Activated CD4-positive, alpha-beta T cell treated with anti-CD3 and anti-CD28 coated beads, Interleukin-2, amount 50 U/mL, for 48 hours (primary cell): ENCODE measurements around the gene ERMN.
A peak's percentile ranks its signal among the peaks of the same experiment; 100 is the strongest.
"Not testable (repeated sequence)": the region's sequence is repeated elsewhere in the genome, so short reads cannot be mapped to it uniquely, and the experiment has no call there.

Source experiments
- DNase-seq, 2 experiments: peaks; one replicate each; pipeline ENCODE4 v3.0.0-alpha.2; 2020

ERMN gene, protein sequence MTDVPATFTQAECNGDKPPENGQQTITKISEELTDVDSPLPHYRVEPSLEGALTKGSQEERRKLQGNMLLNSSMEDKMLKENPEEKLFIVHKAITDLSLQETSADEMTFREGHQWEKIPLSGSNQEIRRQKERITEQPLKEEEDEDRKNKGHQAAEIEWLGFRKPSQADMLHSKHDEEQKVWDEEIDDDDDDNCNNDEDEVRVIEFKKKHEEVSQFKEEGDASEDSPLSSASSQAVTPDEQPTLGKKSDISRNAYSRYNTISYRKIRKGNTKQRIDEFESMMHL

DNA sequence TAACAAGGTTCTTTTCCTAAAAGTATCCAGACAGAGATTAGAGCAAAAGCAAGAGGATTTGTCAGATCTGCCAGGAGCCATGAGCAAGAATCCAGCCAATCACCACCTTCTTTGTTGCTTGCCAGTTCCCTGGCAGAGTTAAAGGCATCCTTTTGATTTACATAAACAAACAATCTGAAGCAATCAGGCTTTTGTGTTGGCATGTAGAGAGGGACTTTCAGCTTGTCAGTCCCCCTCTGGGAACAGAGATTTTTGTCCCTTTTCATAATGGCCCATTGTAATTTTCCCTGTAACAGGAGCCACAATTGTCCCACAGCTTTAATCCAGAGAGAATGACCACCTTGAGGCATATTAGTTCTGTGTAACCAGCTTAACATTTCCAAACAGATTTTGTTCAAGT, at the start of gene ERMN:
ERMN (minus strand) TSS at position 39 of the 400 bp plus-strand sequence. CDS start 182 bp downstream, outside the sequence.
- DNase-seq = no peak

DNA sequence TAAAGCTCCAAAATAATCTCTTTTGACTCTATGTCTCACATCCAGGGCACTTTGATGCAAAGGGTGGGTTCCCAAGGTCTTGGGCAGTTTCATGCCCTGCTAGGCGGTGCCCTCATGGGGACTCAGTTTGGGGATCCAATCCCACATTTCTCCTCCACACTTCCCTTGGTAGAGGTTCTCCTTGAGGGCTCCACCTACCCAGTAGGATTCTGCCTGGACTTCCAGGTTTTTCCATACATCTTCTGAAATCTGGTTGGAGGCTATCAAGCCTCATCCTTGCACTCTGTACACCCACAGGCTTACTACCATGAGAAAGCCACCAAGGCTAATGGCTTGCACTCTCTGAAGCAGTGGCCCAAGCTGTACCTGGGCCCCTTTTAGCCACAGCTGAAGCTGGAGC, 49.8 kb upstream of the ERMN start:
- DNase-seq = no peak

DNA sequence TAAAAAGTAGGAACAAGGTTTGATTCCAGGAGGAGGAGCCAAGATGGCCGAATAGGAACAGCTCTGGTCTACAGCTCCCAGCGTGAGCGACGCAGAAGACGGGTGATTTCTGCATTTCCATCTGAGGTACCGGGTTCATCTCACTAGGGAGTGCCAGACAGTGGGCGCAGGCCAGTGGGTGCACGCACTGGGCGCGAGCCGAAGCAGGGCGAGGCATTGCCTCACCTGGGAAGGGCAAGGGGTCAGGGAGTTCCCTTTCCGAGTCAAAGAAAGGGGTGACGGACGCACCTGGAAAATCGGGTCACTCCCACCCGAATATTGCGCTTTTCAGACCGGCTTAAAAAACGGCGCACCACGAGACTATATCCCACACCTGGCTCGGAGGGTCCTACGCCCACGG, 42.9 kb upstream of the ERMN start:
- not testable (repeated sequence) for DNase-seq

DNA sequence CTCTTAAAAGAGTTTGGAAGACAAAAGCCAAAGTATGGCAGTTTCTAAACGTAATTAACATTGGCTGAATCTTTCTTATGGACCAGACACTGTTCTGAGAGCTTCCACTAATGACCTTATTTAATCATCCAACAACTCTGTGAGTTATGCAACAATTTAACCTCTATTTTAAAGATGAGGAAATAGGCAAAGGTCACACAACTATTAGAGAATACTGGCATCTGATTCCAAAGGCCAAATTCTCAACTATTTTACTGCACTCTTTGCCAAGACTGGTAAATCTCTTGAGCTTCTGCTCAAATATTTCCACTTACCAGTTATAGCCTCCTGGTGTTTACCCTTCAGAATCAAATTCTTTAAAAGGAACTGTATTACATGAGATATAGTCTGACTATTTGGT, 42.1 kb upstream of the ERMN start:
- DNase-seq = no peak

DNA sequence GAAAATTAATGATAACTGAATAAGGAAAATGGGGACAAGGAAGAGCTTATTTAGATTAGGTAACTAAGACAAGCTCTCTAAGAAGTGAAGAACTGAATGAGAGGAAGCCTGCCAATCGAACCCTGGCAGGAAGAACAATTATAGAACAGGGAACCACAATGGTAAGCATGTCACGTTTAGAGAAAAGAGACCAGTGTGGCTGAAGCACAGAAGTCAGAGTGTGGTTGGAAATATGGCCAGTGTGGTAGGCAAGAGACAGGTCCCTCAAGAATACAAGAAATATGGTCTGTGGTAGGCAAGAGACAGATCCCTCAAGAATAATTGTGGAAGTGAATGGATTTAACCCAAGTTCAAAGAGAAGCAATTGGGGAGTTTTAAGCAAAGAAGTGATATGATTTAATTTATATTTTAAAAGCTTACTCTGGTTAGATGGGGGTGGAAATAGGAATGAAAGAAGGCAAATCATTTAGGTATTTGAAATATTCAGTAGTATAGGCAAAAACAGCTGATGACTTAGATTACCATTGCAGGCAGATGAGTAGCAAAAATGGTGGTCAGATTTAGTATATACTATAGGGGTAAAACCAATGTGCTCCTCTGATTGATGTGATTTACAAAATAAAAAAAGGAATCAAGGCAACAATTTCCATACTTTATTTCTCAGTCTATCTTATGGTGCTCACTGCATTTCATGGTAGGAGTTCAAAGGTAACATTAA, 38.8 kb upstream of the ERMN start:
- DNase-seq = peak in 1 of 2 experiments; percentile 10

DNA sequence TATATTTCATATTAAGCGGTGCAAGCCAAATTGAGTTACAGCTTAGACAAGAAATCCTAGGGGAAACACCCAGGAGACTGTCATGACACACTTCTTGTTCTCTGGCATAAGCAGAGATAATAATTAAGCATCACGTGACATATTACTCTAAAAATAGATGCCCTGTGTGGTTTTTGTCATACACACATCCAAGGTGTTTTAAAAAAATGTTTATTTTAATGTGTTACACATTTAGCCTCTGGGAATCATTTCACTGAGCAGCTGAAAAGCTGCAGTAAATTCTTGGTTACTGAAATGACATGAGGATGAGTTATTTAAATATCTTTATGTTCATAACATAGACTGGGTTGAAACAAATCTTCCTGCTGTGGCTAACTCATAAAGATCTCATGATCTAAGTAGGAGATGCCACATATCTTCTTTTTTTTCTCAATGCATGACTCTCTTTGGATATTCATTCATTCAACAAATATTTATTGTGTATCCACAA, 38.0 kb upstream of the ERMN start:
- DNase-seq = no peak

DNA sequence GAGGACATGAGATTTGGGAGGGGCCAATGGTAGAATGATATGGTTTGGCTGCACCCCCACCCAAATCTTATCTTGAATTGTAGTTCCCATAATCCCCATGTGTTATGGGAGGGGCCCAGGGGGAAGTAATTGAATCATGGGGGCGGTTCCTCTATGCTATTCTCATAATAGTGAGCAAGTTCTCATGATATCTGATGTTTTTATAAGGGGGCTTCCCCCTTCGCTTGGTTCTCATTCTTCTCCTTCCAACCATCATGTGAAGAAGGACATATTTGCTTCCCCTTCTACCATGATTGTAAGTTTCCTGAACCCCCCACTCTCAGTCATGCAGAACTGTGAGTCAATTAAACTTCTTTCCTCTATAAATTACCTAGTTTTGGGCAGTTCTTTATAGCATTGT, 37.0 kb upstream of the ERMN start:
- DNase-seq = no peak

DNA sequence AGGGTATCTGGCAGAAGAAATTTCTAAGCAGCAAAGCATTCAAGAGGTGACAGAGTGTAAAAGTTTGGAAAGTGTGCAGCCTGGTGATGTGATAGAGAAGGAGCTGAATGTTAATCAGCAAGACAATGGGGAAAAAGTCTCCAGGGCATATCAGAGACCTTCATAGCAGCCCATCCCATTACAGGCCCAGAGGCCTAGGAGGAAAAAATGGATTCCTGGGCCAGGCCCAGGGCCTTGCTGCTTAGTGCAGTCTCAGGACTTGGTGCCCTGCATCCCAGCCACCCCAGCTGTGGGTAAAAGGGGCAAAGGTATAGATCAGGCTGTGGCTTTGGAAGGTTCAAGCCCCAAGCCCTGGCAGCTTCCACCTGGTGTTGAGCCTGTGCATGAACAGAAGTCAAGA, 35.9 kb upstream of the ERMN start:
- DNase-seq = no peak

DNA sequence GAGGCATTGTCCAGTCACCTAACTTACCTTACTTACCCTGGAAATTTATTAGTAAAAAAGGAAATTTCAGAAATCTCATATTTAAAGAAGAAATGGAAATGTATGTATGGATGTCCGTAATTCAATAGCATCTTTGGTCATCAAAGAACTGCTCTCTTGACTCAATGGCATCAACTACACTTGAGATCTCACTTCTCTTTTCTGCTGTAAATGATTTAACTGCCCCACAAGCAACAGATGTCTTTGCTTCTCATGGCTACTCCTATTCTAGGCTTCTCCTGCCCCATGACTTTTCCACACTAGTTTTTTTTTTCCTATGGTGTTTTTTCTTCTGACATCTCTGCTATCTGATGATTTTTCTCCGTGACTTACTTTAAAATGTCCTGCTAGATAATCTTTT, 34.0 kb upstream of the ERMN start:
- no peak for DNase-seq

DNA sequence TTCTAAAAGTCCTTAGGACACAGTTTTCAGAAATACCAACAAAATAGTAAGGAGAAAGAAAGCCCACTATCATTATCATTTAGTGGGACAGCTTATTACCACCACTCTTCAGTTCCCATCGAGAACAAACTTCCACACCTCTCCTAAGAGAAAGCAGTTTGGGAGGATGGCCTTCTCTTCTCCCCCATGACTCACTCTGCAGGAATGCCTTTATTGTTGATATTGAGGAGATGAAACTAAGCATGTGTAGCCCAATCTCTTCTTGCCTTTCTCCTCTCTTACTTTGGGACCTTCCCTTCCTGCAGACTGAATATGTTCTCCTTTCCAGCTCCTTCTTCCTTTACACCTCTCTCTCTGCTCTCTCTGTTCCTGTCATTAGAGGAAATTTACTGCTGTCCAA, 30.0 kb upstream of the ERMN start:
- no peak for DNase-seq

DNA sequence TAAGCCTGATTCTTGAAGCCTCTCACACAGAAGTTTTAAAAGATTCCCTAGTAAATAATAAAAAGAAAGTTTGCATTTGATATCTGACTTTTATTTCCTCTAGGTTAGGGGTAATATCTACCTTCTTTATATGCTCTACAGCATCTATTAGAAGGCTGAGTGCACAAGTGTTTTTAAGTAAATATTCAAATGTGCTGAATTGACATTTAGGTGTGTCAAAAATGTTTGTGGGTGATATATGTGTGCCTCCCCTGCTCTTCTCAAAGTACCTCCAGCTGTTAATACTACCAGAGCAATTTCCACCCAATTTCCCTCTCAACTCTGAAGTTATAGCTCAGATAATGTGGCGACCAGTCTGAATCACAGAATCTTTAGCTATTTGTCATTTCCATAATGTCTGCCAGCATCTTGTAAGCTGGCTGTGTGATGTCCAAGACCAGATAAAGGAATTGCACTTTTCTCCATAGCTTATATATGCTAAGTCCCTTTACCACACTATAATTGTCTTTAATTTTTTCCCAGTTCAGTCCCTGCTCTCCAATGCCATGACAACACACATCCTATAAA, 24.4 kb upstream of the ERMN start:
- DNase-seq = no peak

DNA sequence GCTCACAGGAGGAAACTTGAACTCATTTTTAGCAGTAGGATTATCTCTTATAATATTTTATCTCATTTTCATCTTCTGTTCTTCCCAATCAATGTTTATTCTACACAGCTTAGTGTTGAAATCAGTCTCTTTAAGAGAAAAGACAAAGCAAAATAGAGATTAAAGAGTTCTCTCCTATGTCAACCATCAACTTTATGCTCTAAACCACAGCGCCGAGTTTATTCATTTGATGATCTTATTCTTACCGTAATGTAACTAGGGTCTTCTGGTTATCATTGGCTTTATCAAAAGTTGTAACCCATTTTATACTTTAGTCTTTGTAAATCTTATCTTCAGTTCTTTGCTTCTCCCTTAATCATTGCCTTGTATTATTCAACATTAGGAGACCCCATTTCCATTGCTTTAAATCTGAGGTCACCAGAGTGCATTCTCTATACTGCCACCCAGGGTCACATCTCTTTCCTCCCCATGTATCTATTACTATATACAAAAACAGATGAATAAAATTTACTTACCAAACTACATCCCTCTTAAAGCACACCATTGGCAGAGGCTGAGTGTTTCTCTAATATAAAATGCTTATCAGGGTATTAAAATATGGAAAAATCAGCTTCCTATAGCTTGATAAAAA, 22.8 kb upstream of the ERMN start:
- DNase-seq = no peak

DNA sequence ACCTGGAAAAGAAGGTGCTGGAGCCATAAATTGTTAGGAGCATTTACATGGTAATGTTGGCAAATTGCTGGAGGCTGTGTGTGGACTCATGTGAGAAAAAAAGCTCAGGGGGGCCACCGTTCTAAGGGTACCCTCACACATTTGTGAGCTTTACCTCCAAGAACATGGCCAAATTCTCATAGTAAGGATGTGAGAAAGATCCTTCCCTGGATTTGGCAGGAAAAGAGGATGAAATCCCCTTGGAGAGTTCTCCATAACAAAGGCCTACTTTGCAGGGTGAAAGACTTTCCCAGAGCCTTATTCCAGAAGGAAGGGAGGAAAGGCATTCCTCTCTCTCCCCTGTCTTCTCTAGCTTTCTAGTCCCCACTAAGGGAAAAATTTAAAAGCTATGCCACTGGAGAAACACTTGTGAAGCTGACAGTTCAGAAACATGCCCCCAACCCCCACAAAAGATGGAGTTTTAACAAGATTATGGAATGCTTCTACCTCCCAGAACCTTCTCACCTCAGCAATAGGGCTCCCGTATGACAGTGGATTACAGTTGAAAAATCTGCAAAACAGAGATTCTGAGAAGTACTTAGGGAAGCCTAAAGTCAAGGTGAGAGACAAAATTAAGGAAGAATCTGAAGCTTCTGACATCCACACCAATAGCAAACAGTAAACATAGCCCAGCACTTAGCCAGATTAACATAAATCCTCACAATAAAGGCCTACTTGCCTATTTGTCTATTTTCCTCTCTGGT, 20.2 kb upstream of the ERMN start:
- no peak for DNase-seq

DNA sequence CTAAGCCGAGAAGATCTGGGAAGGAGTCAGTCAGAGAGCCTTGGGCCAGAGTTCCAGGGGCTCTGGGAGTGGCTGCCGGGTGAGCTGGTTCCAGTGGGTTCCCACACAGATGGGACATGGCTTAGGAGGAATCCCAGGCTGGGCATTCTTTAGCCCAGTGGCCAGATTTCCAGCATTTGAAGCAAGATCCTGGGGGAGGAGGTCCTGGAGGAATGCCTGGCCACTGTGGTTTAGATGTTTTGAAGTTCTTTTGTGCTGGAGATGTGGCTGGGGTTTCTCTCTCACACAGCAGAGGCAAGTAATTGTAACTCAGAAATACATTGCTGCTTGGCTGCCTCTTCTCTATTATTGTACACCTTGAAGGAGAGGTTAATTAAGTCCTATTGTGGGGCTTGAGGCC, 15.8 kb upstream of the ERMN start:
- DNase-seq = not testable (repeated sequence)

DNA sequence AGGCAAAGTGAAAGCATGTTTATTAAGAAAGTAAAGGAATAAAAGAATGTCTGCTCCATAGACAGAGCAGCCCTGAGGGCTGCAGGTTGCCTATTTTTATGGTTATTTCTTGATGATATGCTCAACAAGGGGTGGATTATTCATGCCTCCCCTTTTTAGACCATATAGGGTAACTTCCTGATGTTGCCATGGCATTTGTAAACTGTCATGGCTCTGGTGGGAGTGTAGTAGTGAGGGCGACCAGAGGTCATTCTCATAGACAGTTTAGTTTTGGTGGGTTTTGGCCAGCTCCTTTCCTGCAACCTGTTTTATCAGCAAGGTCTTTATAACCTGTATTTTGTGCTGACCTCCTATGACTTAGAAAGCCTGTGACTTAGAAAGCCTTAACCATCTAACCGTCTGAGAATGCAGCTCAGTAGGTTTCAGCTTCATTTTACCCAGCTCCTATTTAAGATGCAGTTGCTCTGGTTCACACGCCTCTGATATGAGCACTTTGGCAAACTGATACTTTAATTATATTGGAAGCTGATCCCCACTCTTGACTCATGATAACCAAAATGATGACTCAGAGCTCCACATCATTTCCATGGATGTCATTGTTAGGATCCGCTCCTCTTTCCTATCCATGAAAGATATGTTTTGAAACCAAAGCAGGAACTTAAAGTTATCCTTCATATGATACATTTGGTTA, 14.5 kb upstream of the ERMN start:
- no peak for DNase-seq

DNA sequence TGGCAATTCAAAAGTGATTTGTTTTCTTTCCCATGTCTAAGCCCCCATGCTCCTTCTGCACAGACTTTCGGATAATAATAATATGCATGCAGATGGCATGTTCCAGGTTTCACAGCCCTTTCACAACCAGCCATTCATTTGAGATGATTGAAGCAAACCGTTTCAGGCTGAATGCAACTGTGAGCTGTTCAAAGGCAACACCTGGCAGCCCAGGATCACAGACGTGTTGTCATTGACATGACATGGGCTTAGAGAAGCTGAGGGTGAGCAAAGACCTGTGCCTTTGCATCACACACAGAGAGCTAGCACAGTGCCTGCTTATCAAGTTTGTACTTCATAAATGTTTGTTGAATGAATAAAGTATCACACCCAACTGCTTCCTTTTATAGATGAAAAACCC, 12.4 kb upstream of the ERMN start:
- no peak for DNase-seq

DNA sequence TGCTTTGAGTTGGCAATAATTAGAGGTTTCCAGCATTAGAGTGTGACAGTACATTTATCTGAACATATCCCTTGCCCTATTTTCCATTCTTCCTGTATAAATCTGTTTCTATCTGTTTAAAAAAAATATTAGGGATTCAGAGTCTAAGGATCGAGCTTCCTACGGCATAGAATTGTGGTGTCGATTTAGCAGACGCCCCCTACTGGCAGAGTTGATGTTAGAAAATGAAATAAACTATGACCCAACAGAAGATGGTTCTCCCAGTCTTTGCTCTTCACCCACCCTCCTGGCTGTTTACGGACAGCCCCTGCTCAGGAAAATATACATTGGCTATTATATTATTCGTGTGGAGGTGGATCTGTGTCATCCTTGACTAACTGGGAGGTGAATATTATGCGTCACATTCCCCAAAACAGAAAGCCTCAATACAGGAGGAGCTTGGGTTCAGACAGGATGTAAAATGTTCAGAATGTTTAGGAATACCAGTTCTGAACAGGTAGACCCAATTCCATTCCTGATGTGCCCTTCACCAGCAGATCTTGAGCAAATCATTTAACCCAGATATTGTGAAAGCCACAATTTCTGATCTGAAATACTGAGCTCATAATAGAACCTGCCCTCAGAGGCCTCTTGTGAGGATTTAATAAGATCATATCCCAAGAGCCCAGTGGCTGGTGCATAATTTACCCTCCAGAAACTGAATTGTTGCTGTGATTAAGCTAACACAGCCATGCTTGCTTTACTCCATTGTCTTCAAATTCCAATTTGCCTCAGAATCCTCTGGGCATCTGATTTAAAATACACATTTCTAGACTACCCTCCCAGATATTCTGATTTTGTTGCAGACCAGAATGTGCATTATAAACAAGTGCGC, 10.8 kb upstream of the ERMN start:
- DNase-seq = peak in 1 of 2 experiments; percentile 55

DNA sequence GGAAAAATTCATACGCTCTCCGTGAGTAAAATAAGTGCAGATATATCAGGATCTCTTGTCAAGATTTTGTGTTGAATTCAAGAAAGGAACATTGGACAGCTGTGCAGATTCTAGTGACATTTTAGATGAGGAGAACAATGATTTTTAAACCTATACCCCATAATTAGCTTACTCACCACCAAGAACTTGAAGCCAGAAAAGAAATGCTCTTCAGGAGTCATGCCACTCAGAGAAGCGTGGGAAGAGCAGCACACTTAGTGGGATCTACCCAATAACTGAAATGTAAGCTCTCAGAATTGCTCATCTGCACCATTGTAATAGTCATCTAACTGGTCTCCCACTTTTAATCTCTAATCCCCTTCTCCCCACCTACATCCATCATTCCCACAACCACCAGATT, 9.2 kb upstream of the ERMN start:
- DNase-seq = no peak

DNA sequence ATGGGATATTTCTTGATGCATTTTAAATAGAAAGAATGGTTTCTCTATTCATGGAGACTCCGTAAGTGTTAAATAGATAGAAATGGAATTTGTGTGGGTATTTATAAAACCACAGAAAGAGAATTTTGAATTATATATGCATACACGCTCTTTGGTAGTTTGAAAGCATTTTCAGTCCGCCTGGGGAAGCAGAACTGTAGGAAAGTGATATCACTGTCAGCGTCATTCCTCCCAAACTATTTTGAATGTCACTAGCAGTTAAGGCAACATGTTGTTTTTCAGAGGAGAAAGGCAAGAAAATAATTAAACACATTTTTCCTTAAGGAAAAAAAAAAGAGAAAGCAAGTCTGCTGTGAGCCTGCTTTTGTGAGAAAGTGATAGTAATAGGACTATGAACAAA, 8.7 kb upstream of the ERMN start:
- no peak for DNase-seq

DNA sequence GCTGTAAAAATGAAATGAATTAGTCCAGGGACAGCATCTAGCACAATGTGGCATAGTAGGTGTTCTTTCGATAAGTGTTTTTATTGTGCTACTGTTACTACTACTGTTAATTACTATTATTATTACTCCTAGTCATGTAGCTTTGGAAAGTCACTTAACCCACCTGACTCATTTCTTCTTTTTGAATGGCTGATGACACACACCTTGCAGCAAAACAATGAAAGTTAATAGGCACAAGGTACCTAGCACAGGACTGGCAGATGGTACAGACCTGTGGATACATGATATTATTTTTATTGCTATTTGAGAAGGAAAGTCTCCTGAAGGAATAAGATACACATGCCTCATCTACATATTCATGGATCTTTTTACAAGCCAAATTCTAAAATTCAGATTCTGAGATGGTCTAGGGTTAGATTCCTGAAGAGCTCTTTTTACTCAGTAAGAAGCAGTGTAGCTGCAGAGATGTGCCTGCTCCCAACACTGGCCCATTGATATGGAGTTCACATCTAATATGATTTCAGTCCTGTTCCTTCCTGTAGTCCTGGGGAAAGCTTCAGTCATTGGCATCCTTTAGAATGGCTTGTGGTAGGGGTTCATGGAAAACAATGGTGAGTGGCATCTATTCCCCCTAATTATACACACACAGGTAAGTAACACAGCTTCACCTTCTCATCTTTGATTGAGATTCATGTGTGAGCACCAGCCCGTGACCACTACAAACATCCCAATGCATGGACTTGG, 7.9 kb upstream of the ERMN start:
- DNase-seq = no peak

DNA sequence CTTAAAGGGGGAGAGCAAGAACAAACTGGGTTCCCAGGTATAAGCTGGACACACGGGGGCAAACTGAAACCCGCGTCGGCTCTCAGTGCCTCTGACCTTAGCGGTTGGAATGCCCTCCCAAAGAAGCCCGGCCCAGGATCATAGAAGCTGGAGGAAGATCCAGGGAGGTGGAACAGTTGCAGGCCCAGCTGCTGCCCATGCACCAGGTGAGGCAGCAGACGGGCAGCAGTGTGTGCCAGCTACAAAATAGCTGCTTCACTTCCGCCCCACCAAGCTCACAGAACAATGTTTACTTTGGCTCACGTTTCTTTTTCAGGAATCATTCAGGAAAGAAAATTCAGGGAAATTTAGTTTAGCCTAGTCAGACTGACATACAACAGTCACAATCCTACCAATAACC, 3.9 kb upstream of the ERMN start:
- DNase-seq = no peak
